Omental fat pad (tissue), 4 donors: ENCODE measurements around the gene AFAP1. TPM values are rescaled to one million over a fixed set of nuclear protein-coding genes. Genes with fewer than 3 reads are reported as not detected.
A peak's percentile ranks its signal among the peaks of the same experiment; 100 is the strongest.

Experiments
- ATAC-seq: fragments of 150-250 bp; one replicate; pipeline ENCODE4 v1.9.1; 2016; ENCODE audit warnings: mild to moderate bottlenecking, moderate library complexity; ENCODE audit not compliant: low FRiP score
- DNase-seq: peaks from one replicate; pipeline ENCODE4 v3.0.0-alpha.2; 2019; ENCODE audit warnings: low spot score
- CTCF ChIP-seq, 3 donors: fragments of 450-650 bp; IDR thresholded peaks; one replicate each; pipeline ENCODE4 v1.5.1; 2016 to 2017; ENCODE audit warnings: antibody characterized with exemption in 3 of 3, mild to moderate bottlenecking in 3 of 3, moderate library complexity in 2 of 3
- total RNA-seq, 4 donors: library from RNA; depleted of rRNA; stranded (reverse); fragments of >200 nt; gene quantifications; one replicate each; pipeline ENCODE4 v1.1.0, GENCODE V29; 2016

AFAP1 gene
- total RNA-seq, 4 donors from 2014 or later: 24.6 to 35.5 (median 26.9) TPM

GRCh38 chr4:7808181-7808580, 131.5 kb downstream of the AFAP1 start:
- DNase-seq (no peak), ATAC-seq (no peak)
- TF ChIP-seq CTCF (IDR thresholded peaks at IDR 0.05): no peak

GRCh38 chr4:7807351-7807921, 132.2 kb downstream of the AFAP1 start:
- ATAC-seq (no peak), DNase-seq (no peak)
- TF ChIP-seq CTCF (IDR thresholded peaks at IDR 0.05): no peak

- ATAC-seq (peak; percentile 26), DNase-seq (no peak)
- no peak for TF ChIP-seq CTCF (IDR thresholded peaks at IDR 0.05)
These were observed 133.1 kb downstream of the AFAP1 start for GRCh38 chr4:7806338-7807090.

GRCh38 chr4:7805533-7806337, 133.9 kb downstream of the AFAP1 start:
- DNase-seq: no peak
- ATAC-seq: peak; percentile 39
- TF ChIP-seq CTCF (IDR thresholded peaks at IDR 0.05): no peak

- ATAC-seq (no peak), DNase-seq (no peak)
- no peak for TF ChIP-seq CTCF (IDR thresholded peaks at IDR 0.05)
These were observed 134.8 kb downstream of the AFAP1 start for GRCh38 chr4:7804756-7805385.

GRCh38 chr4:7803992-7804755, 135.5 kb downstream of the AFAP1 start:
- peak in 2 of 3 donors; percentile 51 to 62 for TF ChIP-seq CTCF (IDR thresholded peaks at IDR 0.05)
- DNase-seq (peak; percentile 90), ATAC-seq (peak; percentile 21)
